Spleen (tissue), 7 donors: ENCODE results near the gene PRSS12.

ENCODE experiments used
- CTCF ChIP-seq, 11 experiments: fragments of 200-600 bp in 7 of 11; fragments of 450-650 bp in 4 of 11; sonication (generic) in 4 of 11; IDR thresholded peaks in 8 of 11; conservative IDR thresholded peaks in 3 of 11; 1 replicate in 7 of 11; 2 replicates in 4 of 11; pipeline versions ENCODE4 v1.4.0 to v1.8.0; 2016 to 2021; ENCODE audit warnings: antibody characterized with exemption in 11 of 11, inconsistent platforms in 4 of 11, mild to moderate bottlenecking in 1 of 11
- POLR2A ChIP-seq, 3 donors: fragments of 450-650 bp; IDR thresholded peaks; one replicate each; pipeline ENCODE4 v1.5.1; 2017; ENCODE audit warnings: antibody characterized with exemption in 3 of 3, mild to moderate bottlenecking in 1 of 3
- donor health status: DM: no; HTN: no; CAD: no; lungs with moderate emphysema.
- donor health status: DM: no; HTN: no; CAD: no.
- donor health status: DM: no; HTN: no; CAD: no.

- TF ChIP-seq CTCF (IDR thresholded peaks at IDR 0.05 in 8 of 11, conservative IDR thresholded peaks at IDR 0.05 in 3 of 11): peak in 9 of 11 experiments; percentile 19 to 79 (median 66)
- no peak for TF ChIP-seq POLR2A (IDR thresholded peaks at IDR 0.05)
Observed at GRCh38 chr4:118352843-118353533, at the start of gene PRSS12.
